NOMO-1 treated with dmso at 0.1 percent for 144 hours (cell line): ENCODE measurements around the gene KRT1.
"Not testable (repeated sequence)": the region's sequence is repeated elsewhere in the genome, so short reads cannot be mapped to it uniquely, and the experiment has no call there.

ENCODE experiments used
- DNase-seq: peaks from one replicate; lab custom pipeline; 2025; ENCODE audit not compliant: unreplicated experiment; lab: John Stamatoyannopoulos, UW

The KRT1 gene

DNA sequence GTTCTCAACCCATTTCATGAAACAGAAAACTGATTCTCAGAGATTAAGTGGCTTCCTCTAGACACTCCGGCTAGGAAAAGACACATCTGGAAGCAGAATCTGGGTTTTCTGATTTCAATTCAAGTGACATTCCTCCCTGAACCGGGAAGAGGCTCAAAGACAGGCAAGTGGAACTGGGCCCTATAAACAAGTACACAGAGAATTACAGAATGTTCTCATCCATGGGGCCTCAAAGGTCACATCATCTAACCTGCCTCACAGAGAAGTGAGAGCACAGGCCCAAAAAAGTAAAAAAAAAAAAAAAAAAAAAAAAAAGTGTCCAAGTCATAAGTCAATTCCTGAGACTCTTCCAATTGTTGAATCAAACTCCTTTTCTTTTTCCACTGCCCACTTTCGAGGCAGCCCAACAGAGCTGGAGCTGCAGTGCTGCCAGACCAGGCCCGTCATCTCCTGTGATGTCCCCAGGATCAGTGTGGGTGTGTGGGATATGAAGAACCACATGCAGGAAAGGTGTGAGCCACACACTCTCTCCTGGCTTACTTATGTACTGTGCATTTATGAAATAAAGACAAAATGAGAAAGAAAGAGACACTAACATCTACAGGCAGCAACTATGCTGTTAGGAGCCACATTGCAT lies 2.8 kb upstream of the KRT1 start:
- no peak for DNase-seq

DNA sequence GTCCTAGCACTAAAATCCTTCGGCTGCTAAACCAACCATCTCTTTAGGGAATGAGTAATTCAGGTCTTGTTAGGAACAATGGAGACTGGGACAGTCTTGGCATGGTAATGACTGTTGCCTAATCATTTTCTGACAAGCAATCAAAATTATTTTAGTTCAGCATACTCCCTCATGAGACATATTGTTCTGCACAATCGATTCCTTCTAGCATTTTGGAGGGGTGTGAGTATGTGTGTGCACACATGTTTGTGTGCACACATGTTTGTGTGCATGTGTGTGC lies 2.1 kb upstream of the KRT1 start:
- DNase-seq = no peak

DNA sequence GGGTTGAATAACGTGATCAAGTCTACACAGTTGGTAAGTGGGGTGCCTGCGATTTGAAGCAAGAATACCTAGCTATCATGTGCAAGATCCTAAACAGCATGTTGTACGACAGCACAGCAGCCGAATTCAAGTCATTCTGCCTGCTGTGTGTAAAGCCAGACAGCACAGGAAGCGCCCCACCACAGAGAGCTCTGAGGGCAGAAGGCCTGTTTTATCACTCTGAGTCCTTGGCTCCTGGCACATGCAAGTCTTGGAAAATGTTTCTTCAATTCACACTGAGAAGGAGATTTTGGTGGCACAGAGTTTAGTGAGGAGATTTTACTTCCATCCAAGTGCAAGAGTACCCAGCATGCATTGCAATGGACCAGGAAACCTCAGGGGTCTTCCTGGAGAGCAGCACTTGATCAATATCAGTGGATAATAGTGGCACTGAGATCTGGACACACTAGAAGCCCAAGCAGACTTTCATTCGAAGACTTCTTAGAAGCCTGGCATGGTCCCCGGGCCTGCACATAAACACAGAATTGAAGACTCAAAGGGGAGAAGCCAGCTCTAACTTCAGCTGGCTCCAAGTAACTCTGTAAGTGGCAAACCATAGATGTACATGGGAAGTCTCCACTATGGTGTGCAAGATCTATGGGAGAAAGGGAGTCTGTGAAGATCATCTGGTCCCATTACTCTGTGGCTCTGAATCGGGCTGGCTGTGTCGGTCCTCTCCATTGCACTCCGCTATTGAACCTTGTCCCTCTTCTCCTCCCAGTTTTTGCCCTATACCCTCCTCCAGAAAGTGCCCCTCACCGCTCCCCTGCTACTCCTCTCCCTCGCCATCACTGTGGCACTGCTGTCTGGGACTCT lies 1.5 kb upstream of the KRT1 start:
- DNase-seq = no peak

DNA sequence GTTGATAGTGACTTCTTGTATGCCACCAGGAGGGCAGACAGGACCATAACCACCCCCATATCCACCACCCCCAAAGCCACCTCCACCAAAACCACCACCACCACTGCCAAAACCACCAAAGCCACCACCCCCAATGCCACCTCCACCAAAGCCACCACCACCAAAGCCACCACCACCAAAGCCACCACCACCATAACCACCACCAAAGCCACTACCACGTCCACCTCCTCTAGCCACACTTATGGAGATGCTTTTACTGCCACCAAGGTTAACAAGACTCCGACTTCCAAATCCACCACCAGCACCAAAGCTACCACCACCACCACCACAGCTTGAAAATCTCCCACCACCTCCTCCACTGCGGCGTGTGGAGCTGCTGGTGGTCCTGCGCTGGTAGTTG lies 332 bp downstream of the KRT1 start:
- DNase-seq = no peak

DNA sequence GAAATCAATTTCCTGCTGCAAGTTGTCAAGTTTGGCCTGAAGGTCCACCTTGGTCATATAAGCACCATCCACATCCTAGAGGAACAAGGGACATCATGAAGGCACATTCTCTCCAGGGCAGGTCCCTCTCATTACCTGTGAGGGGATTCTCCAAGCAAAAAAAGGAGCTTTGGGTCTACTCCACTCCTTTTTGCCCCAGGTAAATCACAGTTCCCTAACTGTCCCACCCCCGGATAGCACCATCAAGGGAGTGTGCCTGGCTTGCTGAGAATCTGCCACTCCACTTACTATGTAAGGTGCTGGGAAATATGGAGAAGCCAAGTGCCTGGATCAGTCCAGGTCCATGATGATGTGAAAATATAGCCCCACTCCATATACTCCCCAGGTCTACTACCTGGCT lies 2.5 kb downstream of the KRT1 start:
- DNase-seq = no peak

DNA sequence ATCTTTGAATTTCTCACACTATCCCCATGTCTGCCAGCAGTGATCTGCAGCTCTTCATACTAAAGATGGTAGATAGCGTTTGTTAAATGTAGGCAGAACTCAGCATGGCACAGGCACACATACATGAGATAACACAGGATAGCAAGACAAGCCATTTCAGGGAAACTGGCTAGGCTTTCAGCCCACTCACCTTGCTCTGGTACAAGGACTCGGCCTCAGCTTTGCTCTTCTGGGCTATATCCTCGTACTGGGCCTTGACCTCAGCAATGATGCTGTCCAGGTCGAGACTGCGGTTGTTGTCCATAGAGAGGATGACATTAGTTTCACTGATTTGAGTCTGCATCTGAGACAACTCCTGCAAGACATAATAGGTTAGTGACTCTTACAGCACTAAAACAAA lies 3.1 kb downstream of the KRT1 start:
- no peak for DNase-seq

DNA sequence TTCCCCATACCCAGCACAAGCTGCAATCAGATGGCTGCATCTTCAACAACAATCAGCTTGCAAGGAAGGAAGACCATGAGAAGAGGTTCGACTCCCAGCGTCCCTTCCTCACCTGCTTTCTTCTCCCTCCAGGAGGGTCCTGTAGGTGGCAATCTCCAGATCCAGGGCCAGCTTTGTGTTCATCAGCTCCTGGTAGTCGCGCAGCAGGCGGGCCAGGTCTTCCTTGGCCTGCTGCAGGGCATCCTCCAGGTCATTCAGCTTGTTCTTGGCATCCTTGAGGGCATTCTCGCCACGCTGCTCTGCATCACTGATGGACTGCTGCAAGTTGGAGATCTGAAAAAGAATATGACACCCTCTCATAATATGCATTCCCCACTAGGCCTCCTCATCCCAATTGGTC lies 4.0 kb downstream of the KRT1 start:
- no peak for DNase-seq

DNA sequence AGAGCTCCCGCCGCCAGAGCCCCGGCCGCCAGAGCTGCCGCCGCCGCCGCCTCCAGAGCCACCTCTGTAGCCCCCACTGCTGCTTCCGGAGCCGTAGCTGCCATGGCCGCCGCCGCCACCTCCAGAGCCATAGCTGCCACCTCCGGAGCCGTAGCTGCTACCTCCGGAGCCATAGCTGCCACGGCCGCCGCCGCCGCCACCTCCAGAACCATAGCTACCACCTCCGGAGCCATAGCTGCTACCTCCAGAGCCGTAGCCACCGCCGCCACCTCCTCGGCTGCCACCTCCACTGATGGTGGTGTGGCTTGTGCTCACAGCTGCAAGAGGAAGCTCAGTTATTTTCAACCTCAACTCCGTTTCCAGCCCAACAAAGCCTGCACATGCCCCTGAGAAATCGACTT lies 4.9 kb downstream of the KRT1 start:
- DNase-seq = no peak

DNA sequence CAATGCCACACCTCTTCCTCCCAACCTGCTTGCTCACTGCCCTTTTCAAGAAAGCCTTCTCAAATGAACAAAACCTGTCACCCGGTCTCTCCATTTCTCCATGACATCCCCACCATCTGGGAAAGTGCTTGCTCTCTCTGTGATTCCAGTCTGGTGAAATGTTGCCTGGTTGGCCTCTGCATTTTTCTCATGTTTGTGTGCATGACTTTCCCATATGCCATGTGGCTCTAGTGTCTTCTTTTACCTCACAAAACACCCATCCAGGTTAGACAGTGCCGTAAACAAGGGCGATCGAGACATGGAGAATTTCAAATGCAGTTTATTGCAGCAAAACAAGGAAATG lies 5.8 kb downstream of the KRT1 start:
- no peak for DNase-seq

DNA sequence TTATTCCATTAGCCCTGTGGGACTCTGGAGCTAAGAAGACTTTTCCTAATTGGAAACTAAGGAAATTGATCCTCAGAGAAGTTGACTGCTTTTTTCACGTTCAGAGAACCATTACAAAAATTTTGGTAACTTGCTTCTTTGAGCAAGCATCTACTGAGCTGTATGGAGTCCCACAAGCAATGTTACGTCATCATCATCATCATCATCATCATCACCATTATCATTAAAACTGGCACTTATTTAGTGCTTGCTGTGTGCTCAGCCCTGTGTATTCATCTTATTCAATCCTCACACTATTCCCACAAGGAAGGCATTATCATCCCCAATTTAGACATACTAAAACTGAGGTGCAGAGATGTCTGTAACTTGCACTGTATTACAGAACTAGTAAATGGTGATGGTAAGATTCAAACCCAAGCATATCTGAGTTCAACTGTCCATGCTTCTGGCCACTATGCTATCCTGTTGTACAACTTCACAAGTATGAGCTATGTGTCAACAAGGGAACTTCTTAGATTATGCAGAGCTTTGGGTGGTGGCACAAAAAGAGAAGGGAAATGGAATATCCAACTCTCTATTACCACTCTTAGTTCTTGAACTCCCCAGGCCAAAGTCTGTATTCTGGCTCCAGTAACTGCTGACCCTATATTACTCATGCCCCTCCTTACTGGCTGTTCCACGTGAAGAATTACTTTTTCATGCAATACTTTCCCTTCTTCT lies 6.3 kb downstream of the KRT1 start:
- DNase-seq = no peak

DNA sequence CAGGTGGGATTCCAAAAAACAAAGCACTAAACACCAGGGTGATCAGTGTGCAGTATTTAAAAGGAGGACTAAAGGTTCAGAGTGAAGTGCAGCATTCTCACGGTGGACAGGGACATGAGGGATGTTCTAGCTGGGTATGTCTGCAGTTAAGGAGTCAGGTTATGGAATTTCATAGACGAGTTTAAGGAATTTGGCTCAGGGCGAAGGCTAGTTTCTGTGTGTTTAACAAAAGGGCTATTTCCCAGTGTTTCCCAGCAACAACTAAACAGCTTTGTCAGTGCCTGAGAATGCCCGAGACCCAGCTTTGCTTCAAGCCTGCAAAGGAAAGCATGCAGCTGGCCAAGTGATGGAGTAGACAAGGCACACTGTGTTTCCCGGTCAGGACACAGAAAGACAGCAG lies 7.0 kb downstream of the KRT1 start:
- no peak for DNase-seq

DNA sequence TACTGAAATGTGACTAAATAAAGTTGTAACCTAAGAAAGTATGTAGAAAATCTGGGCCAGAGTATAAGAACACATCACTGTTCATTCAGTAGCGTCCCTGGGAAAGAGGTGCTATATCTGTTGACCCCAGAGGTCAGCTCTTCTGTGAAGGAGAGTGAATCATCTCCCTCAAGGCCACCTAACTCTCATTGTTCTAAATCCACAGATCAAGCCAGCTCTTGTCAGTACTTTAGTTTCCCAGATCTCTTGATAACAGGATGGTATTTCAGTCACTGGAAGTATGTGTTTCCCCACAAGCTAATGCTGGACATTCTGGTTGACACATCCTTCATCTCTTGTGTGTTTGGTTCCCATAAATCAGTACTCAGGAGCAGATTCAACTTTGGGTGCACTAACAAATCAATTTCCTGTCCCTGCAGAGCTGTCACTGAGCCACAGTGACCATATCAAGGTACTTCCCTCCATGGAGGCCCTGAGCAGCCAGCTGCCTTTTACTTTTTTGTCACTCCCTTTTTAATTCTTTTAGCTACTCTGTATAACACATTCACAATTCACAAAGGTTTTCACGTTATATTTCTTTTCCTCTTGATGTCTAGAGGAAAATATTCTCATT lies 7.8 kb downstream of the KRT1 start:
- DNase-seq = no peak

DNA sequence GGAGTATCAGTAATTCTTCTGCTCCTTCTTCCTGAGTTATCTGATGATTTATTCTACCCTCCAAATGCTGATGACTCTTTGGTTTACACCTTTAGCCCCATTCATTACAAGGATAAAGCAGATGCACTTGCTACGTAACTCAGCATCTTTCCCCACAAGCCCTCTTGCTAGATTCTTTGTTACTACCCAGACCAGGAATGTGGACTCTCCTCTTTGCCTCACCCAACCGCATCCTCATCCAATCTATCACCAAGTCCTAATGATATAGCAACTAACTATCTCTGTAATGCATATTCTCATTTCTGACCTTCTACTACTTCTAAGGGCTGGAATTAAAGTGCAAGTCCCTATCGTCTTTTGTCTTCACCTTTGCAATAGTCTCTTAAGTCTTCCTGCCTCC lies 9.2 kb downstream of the KRT1 start:
- no peak for DNase-seq

DNA sequence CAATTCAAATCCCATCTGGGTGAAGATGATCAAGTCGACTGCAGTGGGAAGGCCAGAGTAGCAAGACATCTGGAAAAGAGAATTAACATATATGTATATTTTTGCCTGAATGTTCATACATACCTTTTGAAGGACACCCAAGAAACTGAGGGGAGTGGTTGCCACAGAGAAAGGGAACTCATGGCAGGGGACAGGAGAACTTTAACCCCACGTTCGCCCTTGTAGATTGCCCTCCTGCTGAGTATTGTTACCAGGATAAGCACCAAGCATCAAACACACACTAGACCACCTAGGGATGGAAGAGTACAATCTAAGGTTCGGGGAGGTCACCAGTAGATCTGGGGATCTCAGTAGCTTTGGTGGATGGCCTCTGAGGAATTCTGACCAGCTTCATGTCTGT lies 9.7 kb downstream of the KRT1 start:
- DNase-seq = no peak

DNA sequence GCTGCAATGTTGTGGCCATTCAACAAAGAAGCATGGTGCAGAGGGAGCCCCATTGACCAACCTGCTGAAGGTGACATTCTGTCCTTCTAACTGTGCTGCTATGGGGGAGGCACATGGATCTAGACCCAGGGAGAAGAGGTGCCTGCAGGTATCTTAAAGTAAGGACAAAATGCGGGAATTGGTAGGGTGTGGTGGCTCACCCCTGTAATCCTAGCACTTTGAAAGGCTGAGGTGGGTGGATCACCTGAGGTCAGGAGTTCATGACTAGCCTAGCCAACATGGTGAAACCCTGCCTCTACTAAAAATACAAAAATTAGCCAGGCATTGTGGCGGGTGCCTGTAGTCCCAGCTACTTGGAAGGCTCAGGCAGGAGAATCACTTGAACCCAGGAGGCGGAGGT lies 10.3 kb downstream of the KRT1 start:
- not testable (repeated sequence) for DNase-seq

DNA sequence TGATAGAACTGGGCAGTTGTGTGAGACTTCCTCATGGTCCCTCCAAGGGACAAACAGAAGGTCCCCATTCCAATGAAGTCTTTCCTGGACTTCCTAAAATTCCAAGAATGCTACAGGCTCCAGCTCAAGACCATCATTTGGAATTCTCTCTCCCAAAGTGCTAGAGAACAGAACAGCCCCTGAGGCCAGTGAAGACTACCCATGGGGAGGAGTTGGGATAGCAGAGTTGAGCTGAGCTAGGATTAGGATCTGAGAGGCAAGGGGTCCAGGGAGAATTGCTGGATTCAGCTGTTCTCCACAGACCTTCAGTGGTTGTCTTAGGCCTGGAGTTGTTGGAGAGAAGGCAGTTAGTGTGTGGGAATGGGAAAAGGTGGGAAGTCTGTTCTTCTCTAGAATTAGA lies 10.8 kb downstream of the KRT1 start:
- no peak for DNase-seq

DNA sequence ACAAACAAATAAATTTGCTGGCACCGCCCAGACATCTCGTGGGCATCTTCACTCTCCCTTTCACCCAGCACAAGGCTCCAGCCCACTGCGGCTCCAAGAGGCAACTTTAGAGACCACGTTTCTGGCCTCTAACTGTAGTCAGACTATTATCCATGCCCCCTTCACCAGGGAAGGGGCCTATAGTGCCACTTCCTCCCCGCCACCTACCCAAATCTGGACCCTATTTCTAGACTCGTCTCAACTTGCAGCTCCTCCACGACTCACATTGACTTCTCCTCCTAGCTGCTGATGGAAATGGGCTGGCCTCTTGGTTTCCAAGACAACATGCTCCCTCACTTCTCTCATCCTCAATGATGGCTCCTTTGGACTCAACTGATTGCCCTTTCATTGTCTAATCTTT lies 12.3 kb downstream of the KRT1 start:
- no peak for DNase-seq

DNA sequence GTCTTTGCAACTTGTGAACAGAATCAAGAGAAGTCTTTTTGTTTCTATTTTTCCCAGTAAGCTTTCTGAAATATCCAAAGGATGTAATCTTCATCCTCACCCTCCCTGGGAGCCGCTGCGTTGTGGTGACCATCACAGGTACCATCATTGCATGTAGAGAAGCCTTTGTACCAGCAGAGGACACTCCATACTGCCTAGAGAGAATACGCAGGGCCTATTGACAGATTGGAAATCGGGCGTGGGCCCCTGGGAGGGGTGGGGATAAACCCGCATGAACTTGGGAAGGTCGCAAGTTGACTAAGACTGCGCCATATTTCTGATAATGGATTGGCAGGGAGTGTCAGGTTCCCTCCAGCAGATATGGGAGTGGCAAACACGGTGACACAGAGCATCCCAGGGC lies 12.7 kb downstream of the KRT1 start:
- DNase-seq = no peak

DNA sequence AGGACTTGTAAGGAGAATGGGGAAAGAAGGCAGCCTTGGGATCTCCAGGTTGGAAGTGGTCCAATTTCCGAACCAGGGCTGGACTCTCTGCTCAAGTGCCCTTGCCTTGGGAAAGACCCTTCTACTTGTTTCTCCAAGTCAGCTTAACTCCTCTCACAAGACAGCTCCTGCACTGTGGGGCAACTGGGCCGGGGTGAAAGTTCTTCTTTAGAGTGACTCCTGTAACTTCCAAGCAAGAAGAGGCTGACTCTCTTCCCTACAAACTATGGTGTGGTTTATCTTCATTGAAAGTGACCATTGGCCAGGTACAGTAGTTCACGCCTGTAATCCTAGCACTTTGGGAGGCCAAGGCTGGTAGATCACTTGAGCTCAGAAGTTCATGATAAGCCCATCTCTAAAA lies 13.7 kb downstream of the KRT1 start:
- no peak for DNase-seq

DNA sequence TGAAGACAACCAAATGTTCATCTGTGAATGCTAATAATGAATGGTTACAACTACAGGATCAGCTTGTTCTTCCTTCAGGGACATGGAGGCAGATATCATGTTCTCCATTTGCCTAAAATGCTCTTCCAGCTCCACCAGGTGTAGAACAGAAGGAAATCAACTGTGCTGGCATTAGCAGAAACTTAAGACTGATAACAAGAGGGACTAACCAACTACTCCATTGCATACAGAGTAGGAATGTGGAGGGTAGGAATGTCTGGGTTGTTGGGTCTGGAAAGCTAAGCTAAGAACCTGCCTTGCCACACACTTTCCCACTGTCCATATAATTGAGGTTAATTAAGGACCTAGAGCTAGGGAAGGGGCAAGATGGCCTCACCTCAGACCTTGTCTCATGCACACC lies 16.8 kb downstream of the KRT1 start:
- no peak for DNase-seq

DNA sequence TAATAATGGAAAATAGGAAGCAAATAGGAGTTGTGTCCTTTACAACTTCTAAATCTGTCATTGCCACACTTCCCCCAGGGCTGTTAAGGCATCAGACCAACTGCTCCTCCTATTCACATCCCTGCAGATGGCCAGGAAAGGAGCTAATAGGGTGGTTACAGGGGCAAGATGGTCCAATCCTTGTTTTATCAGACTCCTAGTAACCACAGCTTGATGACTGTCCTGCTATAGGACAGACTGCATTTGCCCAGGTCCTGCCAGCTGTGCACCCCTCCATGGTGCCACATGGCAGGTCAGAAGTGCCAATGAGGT lies 17.3 kb downstream of the KRT1 start:
- no peak for DNase-seq
